ENCODE results near the gene SPTBN2.

DNA sequence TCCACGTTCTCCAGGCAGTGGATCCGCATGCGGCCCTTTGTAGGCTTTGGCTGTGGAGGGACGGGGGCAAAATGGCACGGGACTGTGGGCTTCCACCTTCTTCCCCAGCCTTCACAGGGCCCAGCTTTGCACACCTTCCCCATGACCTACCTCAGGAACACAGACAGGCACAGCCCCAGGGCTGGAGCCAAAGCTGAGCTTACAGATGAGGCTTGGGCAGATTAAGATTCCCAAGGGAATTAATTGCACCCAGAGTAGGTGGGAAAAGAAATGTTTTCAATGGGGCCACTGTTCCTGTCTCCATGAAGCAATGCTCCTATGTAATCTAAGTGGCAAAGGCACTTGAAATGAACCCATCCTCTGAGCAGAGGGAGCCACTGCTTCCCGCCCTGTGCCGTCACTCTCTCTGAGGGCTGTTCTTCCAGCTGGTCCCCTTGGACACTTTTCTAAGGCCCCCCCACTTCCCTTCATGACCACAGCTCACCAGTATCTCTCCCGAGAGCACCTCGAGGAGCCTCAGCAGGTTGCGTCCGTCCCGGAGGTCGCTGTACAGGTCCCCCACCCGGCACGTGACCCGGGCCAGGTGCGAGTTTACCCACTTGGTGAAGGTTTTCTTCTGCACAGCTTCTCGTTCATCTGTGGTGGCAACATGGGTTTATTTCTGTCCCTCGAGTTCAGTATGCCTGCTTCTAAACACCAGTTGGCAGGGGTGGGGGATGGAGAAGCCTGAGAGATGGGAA is 13.5 kb downstream of the SPTBN2 start:
- TF ChIP-seq, protein P1, sequence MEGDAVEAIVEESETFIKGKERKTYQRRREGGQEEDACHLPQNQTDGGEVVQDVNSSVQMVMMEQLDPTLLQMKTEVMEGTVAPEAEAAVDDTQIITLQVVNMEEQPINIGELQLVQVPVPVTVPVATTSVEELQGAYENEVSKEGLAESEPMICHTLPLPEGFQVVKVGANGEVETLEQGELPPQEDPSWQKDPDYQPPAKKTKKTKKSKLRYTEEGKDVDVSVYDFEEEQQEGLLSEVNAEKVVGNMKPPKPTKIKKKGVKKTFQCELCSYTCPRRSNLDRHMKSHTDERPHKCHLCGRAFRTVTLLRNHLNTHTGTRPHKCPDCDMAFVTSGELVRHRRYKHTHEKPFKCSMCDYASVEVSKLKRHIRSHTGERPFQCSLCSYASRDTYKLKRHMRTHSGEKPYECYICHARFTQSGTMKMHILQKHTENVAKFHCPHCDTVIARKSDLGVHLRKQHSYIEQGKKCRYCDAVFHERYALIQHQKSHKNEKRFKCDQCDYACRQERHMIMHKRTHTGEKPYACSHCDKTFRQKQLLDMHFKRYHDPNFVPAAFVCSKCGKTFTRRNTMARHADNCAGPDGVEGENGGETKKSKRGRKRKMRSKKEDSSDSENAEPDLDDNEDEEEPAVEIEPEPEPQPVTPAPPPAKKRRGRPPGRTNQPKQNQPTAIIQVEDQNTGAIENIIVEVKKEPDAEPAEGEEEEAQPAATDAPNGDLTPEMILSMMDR (IDR thresholded peaks at IDR 0.05): no peak
- TF ChIP-seq POLR2A (IDR thresholded peaks at IDR 0.05): no peak
